NB4 (cell line): Measurements from ENCODE around the gene B4GALT1.

Experiments used
- DNase-seq: peaks from one replicate; pipeline ENCODE4 v3.0.0; 2010; ENCODE audit warnings: low read depth
- H3K4me3 ChIP-seq: one replicate; pipeline ENCODE4 v1.5.1; 2011; ENCODE audit warnings: mild to moderate bottlenecking, low read depth, low read length, moderate library complexity
- CTCF ChIP-seq: IDR thresholded peaks from one replicate; pipeline ENCODE4 v1.5.1; 2012; ENCODE audit warnings: low read depth, low read length
- MYC ChIP-seq: IDR thresholded peaks from 2 replicates; pipeline ENCODE4 v1.6.1; 2011; ENCODE audit warnings: low read depth, low read length
- POLR2A ChIP-seq: IDR thresholded peaks from 2 replicates; pipeline ENCODE4 v1.6.1; 2011; ENCODE audit warnings: mild to moderate bottlenecking; ENCODE audit not compliant: insufficient read length; ENCODE audit errors: extremely low read depth
- TF ChIP-seq, protein P1 (sequence below): IDR thresholded peaks from 2 replicates; pipeline ENCODE4 v1.6.1; 2011; ENCODE audit warnings: low read depth, low read length

Gene B4GALT1

GRCh38 chr9:33185858-33186257 lies 18.7 kb upstream of the B4GALT1 start:
- H3K4me3 ChIP-seq = no peak overlapping the region
- DNase-seq = no peak
- TF ChIP-seq, protein P1, sequence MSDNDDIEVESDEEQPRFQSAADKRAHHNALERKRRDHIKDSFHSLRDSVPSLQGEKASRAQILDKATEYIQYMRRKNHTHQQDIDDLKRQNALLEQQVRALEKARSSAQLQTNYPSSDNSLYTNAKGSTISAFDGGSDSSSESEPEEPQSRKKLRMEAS = no peak
- TF ChIP-seq MYC = no peak

DNA sequence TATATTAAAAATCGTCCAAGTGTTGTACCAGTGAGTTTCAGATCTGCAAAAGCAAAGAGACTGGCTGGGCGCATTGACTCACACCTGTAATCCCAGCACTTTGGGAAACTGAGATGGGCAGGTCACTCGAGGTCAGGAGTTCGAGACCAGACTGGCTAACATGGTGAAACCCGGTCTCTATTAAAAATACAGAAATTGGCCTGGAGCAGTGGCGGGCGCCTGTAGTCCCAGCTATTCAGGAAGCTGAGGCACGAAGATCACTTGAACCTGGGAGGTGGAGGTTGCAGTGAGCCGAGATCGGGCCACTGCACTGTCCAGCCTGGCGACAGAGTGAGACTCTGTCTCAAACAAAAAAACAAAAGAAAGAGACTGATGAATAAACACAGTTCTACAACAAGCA lies 18.3 kb upstream of the B4GALT1 start:
- no peak for TF ChIP-seq POLR2A
- no peak for TF ChIP-seq CTCF
- TF ChIP-seq MYC = no peak
- TF ChIP-seq, protein P1 = no peak
- DNase-seq = no peak

DNA sequence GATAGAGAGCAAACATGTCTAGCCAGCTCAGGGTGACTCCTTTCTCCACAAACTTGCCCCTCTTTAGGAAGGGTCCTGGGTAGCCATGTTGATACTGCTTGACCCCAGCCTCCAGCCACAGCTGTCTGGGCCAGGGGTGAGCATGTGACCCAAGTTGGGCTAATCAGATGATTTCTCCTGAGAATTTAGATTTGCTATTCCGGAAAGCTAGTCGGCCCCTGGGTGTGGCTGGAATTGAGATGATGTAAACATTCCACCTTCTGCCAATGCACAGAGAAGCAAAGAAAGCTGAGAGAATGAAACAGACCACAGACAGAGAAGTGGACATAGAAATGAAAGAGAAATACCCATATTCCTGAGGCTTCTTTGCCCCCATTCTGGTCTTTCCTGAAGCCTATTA lies 17.8 kb upstream of the B4GALT1 start:
- TF ChIP-seq MYC = no peak
- TF ChIP-seq, protein P1 = no peak
- no peak for TF ChIP-seq POLR2A
- TF ChIP-seq CTCF = no peak
- no peak for DNase-seq
- no peak overlapping the region for H3K4me3 ChIP-seq

More for the DNA sequence above, 18.3 kb upstream of the B4GALT1 start:
- no peak overlapping the region for H3K4me3 ChIP-seq

DNA sequence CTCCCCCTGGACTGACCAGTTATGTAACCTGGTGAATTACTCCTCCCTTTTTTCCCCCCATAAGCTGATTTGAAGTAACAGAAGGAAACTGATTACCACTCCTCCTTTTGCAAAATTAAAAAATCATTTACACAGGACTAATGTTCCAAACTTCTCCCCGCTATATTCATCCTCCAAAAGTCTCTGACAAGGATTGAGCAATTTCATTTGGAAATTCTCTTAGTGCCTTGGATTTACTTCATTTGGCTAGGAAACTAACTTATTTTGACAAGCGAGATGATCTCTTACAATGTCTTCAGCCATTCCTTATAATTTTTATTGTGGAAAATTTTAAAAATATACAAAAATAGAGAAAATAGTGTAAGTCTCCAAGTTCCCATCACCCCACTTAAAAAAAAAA lies 15.4 kb upstream of the B4GALT1 start:
- H3K4me3 ChIP-seq = no peak overlapping the region
- no peak for TF ChIP-seq POLR2A
- no peak for TF ChIP-seq CTCF
- TF ChIP-seq, protein P1 = no peak
- TF ChIP-seq MYC = no peak
- no peak for DNase-seq

DNA sequence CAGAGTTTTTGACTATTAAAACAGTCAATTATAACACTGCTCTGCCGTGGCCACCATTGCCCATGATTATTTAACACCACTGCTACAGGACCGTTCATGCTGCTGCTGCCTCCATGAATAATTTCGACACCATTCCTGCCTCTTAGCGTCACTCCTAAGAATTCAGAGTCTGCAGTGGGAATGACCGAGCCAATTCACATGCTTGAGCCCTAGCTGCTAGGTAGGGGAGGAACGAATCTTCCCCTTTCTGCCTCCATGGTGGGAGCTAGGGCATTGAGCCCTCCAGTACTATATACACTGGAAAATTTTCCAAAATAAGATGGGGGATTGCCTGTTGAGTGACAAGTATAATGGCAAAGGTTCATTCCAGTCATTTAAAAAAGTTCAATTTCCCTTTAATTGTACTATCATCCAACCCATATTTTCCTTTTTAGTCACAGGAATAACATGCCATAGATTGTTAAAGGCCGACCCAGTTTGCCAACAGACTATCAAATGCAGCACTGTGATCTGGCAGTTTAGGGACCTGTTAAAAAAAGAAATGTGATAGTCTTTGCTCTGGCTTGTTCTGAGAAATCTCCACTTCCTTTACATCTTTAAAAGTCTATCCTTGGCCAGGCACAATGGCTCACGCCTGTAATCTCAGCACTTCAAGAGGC lies 13.5 kb upstream of the B4GALT1 start:
- H3K4me3 ChIP-seq = no peak overlapping the region
- no peak for TF ChIP-seq CTCF
- no peak for DNase-seq

DNA sequence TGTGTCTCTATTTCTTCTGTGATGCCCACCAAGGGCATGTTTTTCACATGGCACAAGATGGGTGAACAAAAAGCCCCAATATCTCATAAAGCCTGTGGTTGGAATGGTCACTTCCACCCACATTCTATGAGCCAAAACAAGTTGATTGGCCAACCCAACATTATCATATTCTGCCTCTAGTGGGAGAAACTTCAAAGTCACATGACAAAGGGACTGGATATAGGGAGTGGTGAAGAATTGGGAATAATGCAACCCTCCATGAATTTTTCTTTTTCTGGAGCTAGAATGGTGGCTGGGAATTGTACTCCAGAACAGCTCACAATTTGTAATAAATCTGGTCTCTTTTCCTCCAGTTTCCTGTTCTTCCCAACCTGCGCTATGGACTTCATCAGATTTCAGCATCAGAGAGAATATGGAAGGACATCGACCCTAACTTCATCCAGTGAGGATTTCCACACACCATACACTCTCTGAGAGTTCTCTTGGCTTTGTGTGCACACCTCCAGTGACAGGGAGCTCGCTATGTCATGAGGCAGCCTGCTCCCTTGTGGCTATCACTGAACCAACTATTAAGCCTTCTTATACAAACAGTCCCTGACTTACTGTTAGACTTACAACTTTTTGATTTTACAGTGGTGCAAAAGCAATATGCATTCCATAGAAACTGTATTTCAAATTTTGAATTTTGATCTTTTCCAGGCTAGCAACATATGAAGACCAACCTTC lies 12.0 kb upstream of the B4GALT1 start:
- H3K4me3 ChIP-seq = no peak overlapping the region
- DNase-seq = no peak
- no peak for TF ChIP-seq MYC
- TF ChIP-seq CTCF = no peak
- no peak for TF ChIP-seq POLR2A
